Left lobe of liver (tissue), 2 donors: ENCODE data around the gene LRP2BP. TPM values are rescaled to one million over a fixed set of nuclear protein-coding genes. Genes with fewer than 3 reads are reported as not detected.
A peak's percentile ranks its signal among the peaks of the same experiment; 100 is the strongest.

ENCODE experiments used
- ATAC-seq: fragments of 200-7000 bp; cut with Tn5 transposase; one replicate; pipeline ENCODE4 v1.9.1; 2020; ENCODE audit warnings: mild to moderate bottlenecking, moderate library complexity
- DNase-seq: peaks from one replicate; pipeline ENCODE4 v3.0.0-alpha.2; 2020; ENCODE audit warnings: low spot score
- total RNA-seq: library from RNA; stranded (reverse); gene quantifications from one replicate; pipeline ENCODE4 v1.2.1, GENCODE V29; 2021
- donor health status: DM: no; HTN: no; CAD: no; lungs with moderate emphysema.
- donor health status: DM: no; HTN: yes; CAD: no.

Gene LRP2BP
- 0.23 TPM for total RNA-seq

DNA sequence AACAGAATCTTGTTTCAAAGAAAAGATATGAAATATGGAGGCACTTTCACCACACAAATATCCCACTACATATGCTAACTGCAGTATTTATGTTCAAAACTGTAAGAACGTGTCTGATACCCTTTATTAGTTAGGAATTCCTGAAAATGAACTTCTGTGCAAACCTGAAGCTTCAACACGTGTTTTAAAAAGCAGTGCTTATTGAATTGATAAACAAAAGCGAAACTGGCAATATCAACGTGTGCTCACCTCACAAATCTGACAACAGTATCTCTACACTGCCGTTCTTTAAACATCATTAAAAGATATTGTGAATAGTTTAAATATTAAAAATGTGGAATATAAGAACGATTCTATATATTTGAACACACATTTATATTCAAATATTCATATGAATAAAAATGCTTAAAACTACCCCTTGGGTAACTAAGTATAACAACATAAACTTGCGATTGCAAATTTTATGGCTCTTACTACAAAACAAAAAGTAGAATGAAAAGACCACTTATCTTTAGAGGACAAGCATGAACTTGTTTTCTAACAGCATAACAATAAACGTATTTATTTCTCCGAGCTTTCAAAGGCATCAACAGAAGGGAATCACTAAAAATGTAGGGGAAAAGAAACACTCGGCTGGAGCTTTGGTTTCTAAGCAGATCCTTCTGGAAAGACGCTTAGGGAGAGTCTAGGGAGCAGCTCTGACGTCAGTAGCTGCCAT is at the start of gene LRP2BP:
Gene LRP2BP (minus strand): TSS at position 687 of the 718 bp plus-strand sequence. CDS start 17,738 bp downstream, outside the sequence.
- ATAC-seq, result no peak
- no peak for DNase-seq

DNA sequence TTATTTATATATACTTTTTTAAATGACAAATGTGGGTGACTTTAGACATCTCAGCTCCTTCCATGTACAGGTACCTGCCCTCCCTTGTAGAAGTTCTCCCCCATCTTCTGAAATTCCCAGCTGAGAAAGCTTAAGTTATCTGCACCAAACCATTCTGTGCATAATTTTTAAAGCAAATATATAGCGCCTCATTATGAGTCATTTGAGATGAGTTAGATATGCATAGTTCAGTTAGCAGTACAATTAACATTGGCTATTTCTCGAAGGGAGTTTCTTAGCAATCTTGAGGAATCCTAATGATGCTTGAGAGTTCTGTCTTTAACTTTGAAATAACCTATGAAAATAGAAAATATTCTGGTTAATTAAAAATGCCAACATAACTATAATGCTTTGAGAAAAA is 49.5 kb upstream of the LRP2BP start:
- ATAC-seq, result no peak

DNA sequence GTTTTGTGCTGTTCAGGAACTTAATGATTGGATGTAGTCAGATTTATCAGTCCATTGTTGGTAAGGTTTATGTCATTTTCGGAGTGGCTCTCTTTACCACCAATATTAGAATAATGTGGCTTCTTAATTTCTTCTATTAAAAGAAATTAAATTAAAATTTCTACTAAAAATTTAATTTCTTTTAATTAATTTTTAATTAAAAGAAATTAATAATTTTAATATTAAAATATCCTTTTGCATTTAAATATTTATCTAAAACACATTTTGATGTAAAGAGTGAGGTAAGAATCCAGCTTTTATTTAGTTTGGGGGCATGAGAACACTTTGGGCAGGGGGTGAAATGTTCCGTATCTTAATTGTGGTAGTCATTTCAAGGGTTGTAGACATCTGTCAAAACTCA is 45.8 kb upstream of the LRP2BP start:
- DNase-seq, result no peak
- ATAC-seq, result no peak

More for the DNA sequence above, 49.5 kb upstream of the LRP2BP start:
- DNase-seq, result no peak

DNA sequence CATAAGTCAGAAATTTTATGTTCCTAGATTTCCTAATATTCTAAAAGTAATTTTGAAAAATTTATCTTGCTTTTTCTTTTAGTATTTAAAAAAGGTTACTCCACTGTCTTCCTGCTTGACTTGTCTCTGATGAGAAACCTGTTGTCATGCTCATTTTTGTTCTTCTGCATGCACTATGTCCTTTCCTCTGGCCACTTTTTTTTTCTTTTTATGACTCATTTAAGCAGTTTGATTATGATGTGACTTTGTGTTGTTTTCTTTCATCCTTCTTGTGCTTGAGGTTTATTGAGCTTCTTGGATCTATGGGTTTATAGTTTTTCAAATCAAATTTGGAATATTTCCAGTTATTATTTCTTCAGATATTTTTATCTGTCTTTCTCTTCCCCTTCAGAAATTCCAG is 42.1 kb upstream of the LRP2BP start:
- no peak for DNase-seq
- no peak for ATAC-seq

DNA sequence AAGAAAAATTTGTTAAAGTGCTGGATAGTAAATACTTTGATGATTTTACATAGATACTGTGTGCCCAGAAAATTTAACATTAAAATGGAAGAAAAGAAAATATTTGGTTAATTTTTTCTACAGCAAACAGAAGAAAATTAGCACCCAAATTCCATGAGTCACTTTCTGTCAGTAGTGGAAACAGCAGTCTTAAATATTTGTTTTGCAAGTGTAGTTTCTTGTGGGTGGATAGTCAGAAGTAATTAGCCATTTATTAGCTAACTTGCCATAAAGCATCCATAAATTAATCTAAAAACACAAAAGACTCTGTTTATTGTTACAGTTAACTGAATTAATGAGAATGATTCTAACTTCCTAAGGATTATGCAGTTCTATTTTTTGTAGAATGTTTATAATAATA is 39.7 kb upstream of the LRP2BP start:
- no peak for DNase-seq
- no peak for ATAC-seq

DNA sequence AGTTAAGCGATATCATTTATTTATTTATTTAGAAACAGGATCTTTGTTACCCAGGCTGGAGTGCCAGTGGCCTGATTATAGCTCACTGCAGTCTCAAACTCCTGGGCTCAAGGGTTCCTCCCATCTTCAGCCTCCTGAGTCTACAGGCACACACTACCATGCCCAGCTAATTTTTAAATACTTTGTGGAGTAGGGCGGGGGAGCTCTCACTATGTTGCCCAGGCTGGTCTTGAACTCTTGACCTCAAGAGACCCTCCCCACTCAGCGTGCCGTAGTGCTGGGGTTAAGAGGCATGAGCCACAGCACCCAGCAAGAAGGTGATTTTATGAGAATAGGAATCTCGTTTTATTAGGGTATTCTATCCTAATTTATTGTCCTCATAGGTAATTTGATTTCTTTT is 33.9 kb upstream of the LRP2BP start:
- ATAC-seq (no peak), DNase-seq (no peak)

DNA sequence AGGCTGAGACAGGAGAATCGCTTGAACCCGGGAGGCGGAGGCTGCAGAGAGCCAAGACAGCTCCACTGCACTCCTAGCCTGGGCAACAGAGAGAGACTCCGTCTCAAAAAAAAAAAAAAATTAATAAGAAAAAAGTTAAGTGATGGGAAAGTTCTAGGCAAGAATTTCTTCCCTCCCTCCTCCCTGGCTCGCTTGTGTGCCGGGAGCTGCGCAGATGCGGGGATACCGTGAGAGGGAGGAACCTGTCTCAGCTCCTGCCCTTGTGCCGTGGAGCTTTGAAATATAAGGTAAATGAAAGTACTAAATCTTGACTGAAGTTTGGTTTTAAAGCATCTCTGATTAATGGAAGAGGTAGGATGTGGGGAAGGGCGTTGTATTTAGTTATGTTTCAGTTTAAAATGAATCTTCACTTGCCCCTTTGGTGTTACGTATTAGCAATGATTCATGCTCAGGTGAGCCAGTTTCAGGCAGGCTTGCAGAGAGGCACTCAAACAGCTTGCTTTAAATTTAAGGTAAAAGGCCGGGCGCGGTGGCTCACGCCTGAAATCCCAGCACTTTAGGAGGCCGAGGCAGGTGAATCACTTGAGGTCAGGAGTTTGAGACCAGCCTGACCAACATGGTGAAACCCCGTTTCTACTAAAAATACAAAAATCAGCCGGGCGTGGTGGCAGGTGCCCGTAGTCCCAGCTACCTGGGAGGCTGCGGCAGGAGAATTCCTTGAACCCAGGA is 31.4 kb upstream of the LRP2BP start:
- DNase-seq (no peak), ATAC-seq (no peak)

DNA sequence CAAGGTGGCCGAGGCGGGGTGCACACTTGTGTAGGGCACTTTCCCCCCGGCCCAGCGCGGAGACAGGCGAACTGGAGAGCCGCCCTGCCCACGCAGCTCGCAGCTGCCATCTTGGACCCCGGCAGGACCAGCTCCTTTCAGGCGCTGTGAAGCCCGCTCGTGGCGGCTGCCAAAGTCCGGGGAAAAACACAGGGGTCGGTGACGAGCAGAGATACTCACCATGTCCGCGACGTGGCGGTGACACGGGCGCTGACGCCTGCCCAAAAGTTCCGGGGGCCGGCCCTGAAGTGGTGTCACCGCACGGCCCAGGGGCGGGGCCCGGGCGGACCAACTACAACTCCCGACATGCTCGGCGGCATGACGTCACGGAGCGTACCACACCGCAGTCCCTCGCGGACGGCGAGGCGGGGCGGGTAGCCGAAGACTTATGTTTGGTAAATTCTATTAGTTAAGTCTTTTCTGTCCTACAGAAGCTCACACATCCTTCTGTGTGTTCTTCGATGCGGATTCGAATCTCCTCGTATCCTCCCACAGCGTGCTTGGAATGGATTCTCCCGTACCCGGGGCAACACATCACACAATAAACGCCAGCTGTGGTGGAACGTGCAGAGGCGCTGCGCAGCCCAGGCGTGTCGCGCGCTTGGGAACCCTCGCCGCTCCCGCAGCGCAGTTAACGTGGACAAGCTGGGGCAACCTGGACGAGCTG is 30.1 kb upstream of the LRP2BP start, which contains the start of gene UFSP2:
Gene UFSP2 (minus strand): TSS at position 318 of the 706 bp plus-strand sequence. CDS start 96 bp downstream, at position 222.
- ATAC-seq (peak; percentile 95), DNase-seq (peak; percentile 94)

DNA sequence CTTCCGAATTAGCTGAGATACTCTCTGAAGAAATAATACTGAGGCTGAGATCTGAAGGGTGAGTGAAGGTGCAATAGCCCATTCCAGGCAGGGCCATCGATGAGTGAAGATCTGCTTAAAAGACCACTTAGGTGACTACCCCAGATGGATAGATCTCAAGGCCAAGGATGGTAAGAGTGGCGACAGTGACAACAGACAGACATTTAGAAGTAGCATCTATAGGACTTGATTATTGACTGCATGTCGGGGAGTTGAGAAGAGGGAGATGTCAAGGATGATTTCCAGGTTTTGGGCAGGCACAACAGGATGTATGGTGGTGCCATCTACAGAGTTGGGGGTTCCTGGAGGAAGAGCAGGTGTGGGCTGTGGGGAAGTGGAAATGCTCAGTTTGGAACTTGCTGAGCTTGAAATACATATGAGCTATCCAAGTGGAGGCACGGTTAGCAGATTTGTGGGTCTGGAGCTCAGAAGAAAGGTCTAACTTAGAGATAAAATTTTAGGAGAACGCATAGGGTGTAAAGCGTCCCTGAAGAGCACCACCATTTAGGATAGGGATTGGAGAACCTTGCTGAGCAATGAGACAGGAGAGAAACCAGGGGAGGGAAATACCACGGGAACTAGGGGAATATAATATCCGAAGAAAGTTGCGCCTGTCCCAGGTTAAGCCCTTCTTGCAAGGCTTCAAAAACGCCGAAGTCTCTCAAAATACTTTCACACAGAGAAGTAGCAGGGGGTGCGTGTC is 29.4 kb upstream of the LRP2BP start:
- DNase-seq (no peak), ATAC-seq (peak; percentile 54)

DNA sequence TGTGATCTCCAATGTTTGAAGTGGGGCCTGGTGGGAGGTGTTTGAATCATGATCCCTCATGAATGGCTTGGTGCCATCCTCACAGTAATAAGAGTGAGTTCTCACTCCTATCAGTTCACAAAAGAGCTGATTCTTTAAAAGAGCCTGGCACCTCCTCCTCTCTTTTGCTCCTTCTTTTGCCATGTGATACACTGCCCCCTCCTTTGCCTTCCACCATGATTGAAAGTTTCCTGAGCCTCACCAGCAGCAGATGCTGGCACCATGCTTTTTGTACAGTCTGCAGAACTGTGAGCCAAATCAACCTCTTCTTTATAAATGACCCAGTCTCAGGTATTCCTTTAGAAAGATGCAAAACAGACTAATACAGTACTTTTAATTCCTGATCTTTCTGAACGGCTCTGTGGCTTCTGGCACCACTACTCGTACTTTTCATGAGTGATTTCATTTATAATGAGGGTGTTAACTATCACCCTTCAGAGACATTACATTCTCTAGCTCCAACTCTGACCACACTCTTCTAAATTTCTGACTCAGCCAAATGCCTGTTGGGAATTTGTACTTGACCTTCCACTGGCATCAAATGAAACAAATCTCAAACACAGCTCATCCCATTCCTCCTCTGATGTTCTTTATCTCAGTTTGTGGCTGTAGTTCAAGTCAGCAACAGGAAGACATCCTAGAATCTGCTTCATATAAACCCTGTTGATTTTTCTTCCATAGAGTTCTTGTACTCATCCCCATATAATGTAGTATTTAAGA is 25.8 kb upstream of the LRP2BP start:
- no peak for ATAC-seq
- no peak for DNase-seq

DNA sequence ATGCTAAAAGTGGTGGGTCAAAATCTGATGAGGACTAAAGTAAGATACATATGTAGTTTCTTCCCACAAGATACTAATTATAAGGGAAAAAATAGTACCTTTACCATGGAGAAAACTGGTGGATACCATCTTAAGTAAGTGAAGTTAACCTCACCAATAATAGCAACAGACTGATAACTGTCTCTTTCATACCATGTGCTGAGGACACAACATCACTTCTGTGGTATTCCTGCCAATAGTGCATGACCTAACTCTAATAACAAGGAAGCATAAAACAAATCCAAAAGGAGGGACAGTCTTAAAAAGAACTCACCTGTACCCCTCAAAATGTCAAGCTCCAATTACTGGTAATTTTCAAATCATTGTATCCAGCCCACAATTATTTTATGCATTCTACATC is 21.2 kb upstream of the LRP2BP start:
- DNase-seq, result no peak
- ATAC-seq, result no peak

DNA sequence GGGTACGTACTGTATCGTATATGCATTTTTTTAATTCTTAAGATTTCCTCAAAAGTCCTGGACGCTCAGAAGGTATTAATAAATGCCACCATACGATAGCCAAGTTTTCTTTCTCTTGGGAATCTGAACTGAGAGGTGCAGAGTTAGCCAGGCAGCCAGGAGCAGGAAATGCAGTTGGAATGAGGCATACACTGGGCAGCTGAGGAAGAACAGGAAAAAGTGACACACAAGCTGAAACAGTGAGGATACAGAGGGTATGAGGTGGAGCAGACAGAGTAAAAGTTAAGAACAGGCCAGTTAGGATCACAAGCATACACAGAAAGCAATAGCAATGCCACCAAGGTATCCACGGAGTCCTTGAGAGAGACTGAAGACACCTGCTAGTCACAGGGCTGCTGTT is 16.7 kb upstream of the LRP2BP start:
- no peak for DNase-seq
- ATAC-seq, result no peak

DNA sequence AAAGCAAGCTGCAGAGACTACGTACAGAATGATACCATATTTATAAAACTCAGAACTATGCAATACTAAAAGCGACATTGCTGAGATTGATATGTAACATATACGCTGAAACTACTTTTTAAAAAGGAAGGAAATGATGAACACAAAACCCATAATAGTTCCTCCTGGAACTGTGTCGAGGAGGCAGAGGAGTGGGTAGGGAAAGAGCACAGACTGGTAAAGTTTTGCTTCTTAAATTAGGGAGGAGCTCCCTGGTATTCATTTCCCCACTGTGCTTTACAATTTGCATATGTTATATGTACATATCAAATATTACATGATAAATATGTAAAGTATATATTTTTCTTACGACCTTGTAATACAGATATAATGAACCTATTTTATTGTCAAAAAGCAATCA is 16.1 kb upstream of the LRP2BP start:
- ATAC-seq (peak; percentile 21), DNase-seq (no peak)

DNA sequence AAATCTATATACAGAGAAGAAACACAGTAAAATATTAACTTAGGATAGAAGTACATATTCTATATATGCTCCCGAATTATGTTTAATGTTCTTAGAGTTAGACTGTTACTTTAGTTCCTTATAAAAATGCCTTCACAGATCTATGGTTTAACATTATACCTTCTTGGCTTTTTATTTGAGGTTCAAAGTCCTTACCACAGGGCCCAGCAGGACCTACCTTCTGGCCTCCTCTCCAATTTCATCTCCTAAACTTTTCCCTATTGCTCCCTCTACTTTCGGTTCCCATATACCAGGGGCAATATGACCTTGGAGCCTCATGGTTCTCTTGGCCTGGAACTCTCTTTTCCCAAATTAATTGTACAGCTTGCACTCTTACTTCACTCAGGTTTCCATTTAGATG is 12.7 kb upstream of the LRP2BP start:
- no peak for ATAC-seq
- DNase-seq, result no peak

DNA sequence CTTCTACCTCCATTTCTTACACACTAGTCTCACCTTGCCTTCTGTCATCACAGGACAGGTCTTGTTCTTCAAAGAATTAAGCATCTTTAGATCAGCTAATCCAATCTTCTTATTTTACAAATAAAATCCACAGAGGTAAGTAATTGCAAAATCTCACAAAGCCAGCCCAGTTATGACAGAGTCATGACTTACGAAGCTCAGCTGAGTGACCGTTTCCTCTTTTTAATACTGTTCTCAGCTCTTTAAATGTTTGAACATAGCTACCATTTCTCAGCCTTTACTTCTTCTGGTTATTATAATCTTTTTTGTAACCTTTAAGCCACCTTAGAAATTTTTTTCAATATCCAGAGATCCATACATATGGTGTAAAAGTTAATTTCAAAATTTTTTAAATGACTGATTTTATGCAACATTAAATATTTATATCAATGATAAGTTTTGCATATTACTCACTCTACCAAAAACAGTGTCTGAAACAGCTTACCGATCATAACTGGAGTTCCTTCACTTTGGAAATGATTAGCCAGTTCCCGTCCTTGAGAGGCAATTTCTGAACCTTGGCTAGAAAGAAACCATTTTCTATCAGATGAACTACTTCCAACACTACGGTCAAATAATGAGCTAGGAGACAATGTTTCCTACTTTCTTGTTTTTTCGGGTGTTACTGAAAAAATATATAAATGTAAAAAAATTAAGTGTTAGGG is 9.7 kb upstream of the LRP2BP start:
- ATAC-seq (no peak), DNase-seq (no peak)

DNA sequence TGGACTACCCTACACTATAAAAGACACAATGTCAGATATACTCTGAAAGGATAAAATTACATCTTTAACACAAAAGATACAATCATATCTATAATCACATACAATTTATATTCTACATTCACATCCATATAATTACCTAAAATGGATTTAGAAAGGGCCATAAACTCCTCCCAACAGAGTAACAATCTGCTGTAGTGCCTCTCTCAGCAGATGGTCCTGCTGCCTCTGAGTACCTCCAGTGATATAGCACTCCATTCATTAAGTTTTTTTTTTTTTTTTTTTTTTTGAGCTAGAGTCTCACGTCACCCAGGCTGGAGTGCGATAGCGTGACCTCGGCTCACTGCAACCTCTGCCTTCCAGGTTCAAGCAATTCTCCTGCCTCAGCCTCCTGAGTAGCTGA is 8.3 kb upstream of the LRP2BP start:
- DNase-seq (no peak), ATAC-seq (no peak)

DNA sequence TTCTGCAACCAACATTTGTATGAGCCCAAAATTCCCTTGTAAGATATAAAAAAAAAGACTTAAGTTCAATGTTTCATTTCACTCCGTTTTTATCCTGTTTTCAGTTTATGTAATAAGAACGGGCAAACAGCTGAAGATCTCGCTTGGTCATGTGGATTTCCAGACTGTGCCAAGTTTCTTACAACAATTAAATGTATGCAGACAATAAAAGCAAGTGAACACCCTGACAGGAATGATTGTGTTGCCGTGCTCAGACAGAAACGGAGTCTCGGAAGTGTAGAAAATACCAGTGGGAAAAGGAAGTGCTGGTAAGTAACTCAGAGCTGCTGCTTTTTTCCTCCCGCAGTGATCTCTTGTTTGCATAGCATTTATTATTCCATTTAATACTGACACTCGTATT is 3.7 kb upstream of the LRP2BP start:
- DNase-seq, result no peak
- no peak for ATAC-seq

DNA sequence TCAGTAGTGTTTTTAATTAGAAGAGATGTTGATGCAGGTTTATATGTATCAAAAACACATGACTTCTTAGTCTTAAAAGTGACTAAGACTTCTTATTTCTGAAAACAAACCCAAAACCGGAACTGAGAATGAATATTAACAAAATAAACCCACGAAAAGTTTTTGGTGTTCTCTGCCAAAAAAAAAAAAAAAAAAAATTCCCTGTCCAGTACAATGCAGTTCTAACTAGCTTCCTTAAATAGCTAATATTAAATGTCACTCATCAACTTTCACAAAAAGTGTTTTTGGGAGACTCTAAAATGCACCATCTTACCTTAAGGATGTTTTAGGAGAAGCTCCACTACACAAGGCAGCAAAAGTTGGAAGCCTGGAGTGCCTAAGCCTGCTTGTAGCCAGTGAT is 2.9 kb upstream of the LRP2BP start:
- ATAC-seq, result no peak
- DNase-seq, result no peak

DNA sequence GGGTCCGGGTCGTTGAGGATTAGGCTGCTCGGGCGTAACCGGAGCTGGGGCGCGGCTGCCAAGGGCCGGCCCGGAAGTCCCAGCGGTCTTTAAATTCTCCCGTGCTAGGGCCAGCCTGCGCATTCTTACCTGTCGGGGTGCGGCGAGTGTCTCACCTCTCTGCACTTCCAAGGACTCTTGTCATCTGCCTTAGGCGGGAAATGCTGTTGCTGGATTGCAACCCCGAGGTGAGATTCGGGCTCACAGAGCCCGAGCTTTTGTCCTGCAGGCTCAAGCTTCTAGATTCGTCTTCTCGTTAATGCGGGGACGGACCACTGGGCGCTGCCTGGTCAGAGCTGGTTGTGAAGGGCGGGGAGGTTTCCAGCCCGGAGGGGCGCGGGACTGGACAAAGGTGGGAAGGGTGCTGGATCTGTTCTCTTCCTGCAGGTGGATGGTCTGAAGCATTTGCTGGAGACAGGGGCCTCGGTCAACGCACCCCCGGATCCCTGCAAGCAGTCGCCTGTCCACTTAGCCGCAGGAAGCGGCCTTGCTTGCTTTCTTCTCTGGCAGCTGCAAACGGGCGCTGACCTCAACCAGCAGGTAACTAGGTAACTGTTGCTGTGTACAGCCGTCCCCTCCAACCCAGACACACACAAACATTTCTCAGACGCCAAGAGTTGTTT is 1.1 kb upstream of the LRP2BP start, which contains the start of gene ANKRD37:
Gene ANKRD37 (plus strand): TSS at position 118 of the 662 bp plus-strand sequence. CDS start 83 bp downstream, at position 201.
- DNase-seq, result peak; percentile 78
- peak; percentile 58 for ATAC-seq
